GM21737 (cell line): ENCODE results near the gene PHEX.

Experiments used
- ATAC-seq: cut with Tn5 transposase; IDR thresholded peaks from one replicate; pipeline ENCODE4 v1.9.1; 2021; ENCODE audit warnings: mild to moderate bottlenecking, moderate library complexity; ENCODE audit not compliant: unreplicated experiment

Gene PHEX

DNA sequence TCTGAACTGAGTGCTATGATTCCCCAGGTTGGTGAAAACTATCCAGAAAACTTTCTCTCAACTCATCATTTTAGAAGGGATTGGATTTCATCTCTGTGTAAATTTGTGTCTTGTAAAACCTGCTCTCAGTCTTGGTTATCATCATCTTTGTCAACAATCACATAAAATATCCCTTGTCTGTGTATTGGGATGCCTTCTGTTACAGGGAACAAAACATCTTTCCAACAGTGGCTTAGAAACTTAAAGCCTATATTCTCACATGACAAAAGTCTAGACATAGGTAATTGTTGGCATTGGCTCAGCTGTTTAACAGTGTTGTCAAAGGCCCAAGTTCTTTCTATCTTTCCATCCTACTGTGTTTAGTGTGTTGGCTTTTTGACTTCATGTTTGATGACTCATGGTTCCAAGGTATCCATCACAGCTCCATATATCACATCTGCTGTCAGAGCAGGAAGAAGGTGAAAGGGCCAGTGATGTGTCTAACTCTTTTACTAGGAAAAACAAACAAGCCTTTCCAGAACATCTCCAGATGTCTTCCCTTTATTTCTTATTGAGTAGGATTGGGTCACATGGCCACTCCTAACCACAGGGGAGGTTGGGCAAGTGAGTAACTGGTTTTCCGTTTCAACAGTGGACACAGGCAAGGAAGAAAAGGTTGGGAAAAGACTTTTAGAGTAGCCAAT is 65.0 kb downstream of the PHEX start:
- no peak for ATAC-seq

GRCh38 chrX:22105231-22105630 is 73.1 kb downstream of the PHEX start:
- ATAC-seq: no peak

- ATAC-seq: no peak
These were observed 73.8 kb downstream of the PHEX start for GRCh38 chrX:22105971-22106370.

- ATAC-seq: no peak
These were observed 77.3 kb downstream of the PHEX start for GRCh38 chrX:22109442-22109841.

- no peak for ATAC-seq
These were observed 78.8 kb downstream of the PHEX start for GRCh38 chrX:22110729-22111494.

- ATAC-seq: no peak
These were observed 84.8 kb downstream of the PHEX start for GRCh38 chrX:22116605-22117546.

- ATAC-seq: no peak
These were observed 85.5 kb downstream of the PHEX start for GRCh38 chrX:22117633-22118032.

GRCh38 chrX:22118161-22118830 is 86.2 kb downstream of the PHEX start:
- ATAC-seq: no peak

GRCh38 chrX:22121161-22121560 is 89.0 kb downstream of the PHEX start:
- ATAC-seq: no peak

DNA sequence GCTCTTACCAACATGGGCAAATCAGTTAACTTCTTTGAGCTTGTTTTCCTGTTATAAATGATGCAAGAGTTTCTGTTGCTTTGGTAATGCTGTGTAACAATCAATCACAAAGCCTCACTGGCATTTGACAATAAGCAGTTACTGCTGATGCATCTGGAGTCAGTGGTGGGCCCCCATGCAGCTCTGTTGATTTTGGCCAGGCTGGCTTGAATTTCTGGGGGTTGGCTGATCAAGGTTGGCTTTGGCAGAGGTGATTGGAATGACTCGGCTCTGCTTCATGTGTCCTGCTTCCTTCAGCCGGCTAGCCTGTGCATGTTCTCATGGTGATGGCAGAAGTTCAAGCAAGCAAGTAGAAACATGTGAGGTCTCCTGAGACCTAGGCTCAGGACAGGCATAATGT is 90.4 kb downstream of the PHEX start:
- ATAC-seq: no peak

GRCh38 chrX:22124098-22124497 is 92.0 kb downstream of the PHEX start:
- no peak for ATAC-seq

DNA sequence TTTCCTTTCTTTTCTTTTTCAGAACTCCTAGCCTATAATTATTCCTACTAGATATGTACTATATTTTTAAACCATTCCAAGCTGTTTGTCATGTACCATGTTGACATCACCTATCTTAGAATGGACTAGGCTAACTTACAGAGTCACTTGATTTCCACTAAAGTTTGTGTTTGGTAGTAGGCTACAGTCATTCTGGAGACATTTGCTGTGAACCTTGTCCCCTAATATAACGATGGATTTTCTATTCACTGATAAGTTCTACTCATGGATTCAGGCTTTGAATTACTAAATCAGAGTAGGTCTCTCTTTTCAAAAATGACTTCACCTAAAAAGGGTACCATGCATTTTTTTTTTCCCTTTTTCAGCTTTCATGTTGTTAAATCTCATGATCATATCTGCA is 93.4 kb downstream of the PHEX start:
- no peak for ATAC-seq

- no peak for ATAC-seq
These were observed 94.2 kb downstream of the PHEX start for GRCh38 chrX:22126327-22126726.

DNA sequence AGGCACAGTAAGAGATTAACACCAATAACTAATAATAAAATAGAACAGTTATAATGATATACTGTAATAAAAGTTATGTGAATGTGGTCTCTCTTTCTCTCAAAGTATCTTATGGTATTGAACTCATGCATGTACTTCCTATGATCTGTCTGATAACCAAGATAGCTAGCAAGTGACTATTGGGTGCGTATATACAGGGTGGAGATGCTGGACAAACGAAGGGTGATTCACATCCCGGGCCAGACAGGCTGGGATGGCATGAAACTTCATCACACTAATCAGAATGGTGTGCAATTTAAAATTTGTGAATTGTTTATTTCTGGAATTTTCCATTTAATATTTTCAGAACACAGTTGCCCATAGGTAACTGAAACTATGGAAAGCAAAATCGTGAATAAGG is 96.8 kb downstream of the PHEX start:
- ATAC-seq: no peak

DNA sequence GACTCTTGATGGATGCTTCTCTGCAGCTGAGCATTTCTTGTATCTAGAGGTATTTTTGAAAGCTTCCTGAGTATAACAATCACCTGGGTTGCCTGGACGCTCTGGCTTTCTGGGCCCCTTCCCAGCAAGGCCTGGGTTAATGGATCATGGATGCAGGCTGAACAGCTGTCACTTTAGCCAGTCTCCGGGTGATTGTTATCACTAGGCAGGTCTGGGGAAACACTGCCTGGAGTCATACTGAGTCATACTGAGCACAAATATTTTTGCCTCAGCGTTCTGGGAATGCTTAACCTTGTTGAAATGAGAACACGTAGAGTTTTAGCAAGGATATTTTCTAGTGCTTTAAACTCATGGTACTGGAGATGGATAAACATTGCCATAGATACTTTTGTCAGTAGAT is 102.6 kb downstream of the PHEX start:
- ATAC-seq: no peak

DNA sequence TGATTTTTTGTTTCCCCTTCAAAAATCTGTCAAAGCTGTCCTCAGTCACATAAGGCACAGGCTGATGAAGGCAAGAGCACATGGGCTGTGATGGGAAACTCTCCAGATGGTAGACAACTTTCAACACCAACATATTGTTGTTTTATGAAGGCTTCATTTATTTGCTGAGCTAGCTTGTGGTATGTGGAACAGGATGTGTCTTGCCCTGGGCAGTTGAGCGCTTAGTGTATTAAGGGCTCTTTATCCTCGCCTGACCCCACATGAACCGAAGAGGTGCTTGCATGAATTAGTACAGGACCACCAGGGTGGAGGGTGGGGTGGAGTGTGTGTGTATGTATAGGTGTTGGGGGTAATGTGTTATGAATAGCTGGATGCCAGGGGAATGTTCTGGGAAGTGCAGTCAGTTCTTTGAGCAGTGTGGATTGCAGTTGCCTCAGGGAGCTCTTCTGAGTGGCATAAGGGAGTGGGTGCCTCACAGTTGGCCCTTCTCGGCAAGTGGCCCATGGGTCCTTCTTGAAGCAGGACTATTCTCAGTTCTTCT is 103.1 kb downstream of the PHEX start:
- ATAC-seq: no peak

- ATAC-seq: no peak
These were observed 104.0 kb downstream of the PHEX start for GRCh38 chrX:22135994-22136684.

GRCh38 chrX:22136711-22137110 is 104.6 kb downstream of the PHEX start:
- ATAC-seq: no peak

GRCh38 chrX:22139822-22140221 is 107.7 kb downstream of the PHEX start:
- ATAC-seq: no peak
